ENCODE data around the gene SEH1L.
"Not testable (repeated sequence)": the region's sequence is repeated elsewhere in the genome, so short reads cannot be mapped to it uniquely, and the experiment has no call there.

Gene SEH1L

GRCh38 chr18:12943215-12943614 lies 4.6 kb upstream of the SEH1L start:
- no peak for DNase-seq (ENCODE audit: low read depth)

DNA sequence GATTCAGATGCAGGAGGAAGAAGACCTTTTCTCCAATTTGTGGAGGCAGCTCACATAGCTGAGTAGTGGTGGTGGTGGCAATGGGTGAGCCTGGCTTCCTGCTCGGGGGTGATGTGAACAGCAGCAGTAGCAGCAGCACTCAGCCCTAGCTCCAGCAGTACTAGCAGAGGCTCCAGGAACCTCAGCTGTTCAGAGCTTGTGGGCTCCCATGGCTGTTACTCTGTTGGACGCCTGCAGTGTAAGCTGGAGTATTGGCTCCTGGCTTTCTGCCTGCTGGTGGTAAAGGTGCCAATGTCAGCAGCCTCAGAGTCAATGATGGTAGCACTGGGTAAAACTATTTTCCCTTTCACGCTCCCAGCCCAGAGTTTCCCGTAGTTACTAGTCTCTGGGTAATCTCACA lies 3.1 kb upstream of the SEH1L start:
- no peak for DNase-seq (ENCODE audit: low read depth)

GRCh38 chr18:12946549-12947284 lies 1.1 kb upstream of the SEH1L start:
- DNase-seq (ENCODE audit: low read depth), result peak; percentile 84

DNA sequence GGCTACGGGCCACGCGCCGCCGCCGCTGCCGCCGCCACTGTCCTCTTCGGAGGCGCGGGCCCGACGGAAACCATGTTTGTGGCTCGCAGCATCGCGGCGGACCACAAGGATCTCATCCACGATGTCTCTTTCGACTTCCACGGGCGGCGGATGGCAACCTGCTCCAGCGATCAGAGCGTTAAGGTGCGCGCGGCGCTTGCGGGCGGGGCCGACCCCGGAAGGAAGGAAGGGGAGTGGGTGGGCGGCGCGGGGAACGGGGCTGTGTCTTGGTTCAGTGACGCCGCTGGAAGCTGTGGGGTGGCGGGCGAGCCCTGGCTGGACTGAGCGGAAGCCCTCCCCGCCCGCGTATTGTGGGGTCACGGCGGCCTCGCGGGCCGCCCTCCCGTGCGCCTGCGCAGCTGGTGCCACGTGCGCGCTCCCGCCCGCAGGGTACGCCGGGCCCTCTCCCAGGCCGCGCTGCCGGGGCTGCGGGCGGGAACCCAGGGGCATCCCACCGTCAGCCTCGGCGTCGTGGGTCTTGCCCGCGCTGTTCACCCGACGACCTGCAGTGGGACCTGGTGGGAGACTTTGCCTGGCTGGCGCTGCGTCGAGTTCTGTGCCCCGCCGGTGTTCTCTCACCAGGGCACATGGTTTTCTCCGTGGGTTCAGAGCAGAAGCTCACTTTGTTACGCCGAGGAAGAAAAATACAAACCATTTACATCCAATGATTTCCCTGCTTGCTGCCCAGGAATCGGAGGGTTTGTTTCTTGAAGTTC lies 416 bp downstream of the SEH1L start:
- DNase-seq (ENCODE audit: low read depth), result peak; percentile 93

- no peak for DNase-seq (ENCODE audit: low read depth)
Measured at GRCh38 chr18:12958478-12958877, 10.7 kb downstream of the SEH1L start.

- no peak for DNase-seq (ENCODE audit: low read depth)
Measured at GRCh38 chr18:12960395-12960794, 12.6 kb downstream of the SEH1L start.

DNA sequence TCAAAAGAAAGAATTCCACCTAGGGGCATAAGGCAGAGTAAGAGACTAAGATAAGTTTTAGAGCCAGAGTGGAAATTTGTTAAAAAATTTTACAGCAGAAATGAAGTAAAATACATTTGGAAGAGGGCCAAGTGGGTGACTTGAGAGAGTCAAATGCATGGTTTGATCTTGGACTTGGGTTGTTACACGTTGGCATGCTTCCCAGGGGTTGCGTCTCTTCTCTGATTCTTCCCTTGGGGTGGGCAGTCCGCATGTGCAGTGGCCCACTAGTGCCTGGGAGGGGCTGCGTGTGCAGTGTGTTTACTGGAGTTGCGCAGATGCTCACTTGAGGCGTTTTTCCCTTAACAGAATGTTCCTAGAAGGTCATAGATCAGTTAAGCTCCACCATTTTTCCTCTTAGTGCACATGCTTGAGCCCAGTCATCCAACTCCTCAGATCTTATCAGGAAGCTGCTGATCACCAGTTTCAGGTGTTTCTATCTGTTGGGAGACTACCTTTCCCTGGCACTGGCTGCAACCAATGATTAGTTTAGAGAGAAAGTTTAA lies 13.1 kb downstream of the SEH1L start:
- DNase-seq (ENCODE audit: low read depth), result no peak

- no peak for DNase-seq (ENCODE audit: low read depth)
Measured at GRCh38 chr18:12963069-12963468, 15.3 kb downstream of the SEH1L start.

DNA sequence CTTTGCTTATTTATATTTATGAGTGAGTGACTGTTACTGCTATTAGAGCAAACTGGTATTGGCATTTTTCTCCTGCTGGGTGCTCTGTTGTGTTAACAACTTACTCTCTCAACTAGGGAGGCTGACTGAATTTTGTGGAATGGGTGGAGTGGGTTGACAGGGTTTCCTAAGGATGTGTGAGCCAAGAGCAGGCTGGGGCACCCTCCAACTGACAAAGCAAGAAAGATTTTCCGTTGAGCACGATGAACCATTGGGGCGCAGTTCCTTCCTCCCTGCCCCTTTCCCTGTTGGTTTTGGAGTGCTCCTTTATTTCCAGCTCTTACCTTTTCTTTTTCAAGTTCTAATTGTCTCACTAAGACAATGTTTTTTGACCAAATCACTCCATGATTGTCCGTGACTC lies 20.3 kb downstream of the SEH1L start:
- no peak for DNase-seq (ENCODE audit: low read depth)

DNA sequence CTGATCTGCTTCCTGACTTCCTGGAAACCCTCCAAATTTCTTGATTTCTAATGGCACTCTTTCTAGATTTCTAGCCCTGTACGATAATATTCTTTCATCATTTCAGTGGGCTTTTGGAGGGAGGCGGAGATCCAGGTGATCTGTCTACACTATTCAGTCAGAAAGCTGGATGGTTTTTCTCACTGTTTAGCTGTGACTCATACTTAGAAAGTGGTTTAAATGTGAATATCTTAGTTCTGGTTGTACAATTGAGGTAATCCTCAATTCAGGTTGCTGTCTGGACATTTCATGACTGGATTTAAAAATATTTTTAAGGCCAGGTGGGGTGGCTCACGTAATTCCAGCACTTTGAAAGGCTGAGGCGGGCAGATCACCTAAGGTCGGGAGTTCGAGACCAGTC lies 20.8 kb downstream of the SEH1L start:
- DNase-seq (ENCODE audit: low read depth), result no peak

GRCh38 chr18:12973562-12974213 lies 25.9 kb downstream of the SEH1L start:
- no peak for DNase-seq (ENCODE audit: low read depth)

DNA sequence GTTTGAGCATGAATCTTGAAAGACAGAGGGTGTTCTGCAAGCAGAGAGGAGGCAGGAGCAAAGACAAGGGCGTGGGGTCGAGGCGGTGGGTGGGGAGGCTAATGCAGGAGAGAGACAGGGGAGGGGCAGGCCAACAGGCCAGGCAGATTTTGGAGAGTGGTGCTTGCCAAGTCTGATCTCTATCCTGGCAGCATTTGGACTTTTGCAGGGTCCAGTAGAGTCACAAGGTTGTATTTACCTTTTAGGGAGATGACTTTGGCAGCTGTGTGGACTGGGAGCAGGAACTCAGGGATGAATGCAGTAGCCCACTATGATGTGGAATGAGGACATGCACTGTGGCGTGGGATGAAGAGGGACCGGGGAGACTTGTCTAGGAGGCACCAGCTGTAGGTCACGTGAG lies 27.7 kb downstream of the SEH1L start:
- DNase-seq (ENCODE audit: low read depth), result no peak

GRCh38 chr18:12976305-12976704 lies 28.5 kb downstream of the SEH1L start:
- DNase-seq (ENCODE audit: low read depth), result no peak

DNA sequence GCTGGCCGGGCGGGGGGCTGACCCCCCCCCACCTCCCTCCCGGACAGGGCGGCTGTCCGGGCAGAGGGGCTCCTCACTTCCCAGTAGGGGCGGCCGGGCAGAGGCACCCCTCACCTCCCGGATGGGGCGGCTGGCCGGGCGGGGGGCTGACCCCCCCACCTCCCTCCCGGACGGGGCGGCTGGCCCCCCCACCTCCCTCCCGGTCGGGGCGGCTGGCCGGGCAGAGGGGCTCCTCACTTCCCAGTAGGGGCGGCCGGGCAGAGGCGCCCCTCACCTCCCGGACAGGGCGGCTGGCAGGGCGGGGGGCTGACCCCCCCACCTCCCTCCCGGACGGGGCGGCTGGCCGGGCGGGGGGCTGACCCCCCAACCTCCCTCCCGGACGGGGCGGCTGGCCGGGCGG lies 32.3 kb downstream of the SEH1L start:
- not testable (repeated sequence) for DNase-seq (ENCODE audit: low read depth)

GRCh38 chr18:12989397-12990122 lies 41.7 kb downstream of the SEH1L start:
- no peak for DNase-seq (ENCODE audit: low read depth)

DNA sequence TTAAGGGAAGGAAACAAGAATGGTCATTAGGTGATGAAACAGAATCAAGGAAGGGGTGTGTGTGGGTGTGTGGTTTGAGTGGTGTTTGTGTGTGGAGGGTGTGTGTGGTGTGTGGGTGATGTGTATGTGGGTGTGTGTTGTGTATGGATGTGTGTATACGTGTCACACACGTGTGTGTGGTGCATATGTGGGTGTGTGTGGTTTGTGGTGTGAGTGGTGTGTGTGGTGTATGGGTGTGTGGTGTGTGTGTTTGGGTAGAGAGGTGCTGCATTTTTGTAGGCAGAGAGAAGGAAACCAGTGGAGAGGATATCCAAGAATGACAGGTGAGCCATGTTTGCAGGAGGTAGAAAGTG lies 42.3 kb downstream of the SEH1L start:
- DNase-seq (ENCODE audit: low read depth), result no peak

GRCh38 chr18:12990641-12990966 lies 42.8 kb downstream of the SEH1L start:
- no peak for DNase-seq (ENCODE audit: low read depth)

DNA sequence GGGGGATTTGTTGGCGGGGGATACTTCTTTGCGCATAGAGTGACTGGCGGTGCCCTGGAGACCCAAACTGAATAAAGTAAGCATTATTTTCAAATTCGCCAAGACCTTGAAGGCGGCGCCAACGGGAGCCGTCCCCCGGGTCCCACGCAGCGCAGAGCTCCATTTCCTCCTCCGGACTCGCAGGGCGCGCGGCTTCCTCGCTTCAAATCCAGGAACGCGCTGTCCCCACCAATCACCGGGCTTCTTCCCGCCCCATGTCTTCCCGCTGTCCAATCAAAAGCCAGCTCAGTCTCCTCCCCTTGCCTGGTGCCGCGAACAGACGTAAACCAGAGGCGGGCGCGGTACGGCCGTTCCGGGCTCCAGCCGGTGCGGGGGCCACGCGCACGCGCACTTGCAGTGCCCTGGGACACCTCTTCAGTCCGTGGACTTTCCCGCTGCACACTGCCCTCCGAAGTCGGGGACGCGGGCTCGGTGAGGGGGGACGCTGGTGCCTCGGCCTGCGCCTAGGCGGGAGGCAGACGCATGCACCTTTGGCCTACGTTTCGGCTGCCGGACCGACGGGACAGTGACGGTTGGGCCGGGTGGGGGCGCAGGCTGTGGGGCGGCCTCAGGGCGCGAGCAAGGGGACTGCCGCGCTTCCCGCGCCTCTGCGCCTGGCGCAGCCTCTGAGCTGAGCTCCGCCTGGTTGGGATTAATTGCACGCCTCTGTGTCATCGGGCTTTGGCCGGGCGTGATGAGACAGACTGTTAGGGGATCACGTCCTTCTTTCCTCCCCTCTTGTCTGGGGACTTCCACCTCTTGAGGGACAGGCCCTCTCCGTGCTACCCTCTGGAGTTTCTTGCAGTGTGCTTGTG lies 43.4 kb downstream of the SEH1L start, which contains the start of gene CEP192:
Gene CEP192 (plus strand): TSS at position 396 of the 854 bp plus-strand sequence. CDS start 8,063 bp downstream, outside the sequence.
- peak; percentile 97 for DNase-seq (ENCODE audit: low read depth)

DNA sequence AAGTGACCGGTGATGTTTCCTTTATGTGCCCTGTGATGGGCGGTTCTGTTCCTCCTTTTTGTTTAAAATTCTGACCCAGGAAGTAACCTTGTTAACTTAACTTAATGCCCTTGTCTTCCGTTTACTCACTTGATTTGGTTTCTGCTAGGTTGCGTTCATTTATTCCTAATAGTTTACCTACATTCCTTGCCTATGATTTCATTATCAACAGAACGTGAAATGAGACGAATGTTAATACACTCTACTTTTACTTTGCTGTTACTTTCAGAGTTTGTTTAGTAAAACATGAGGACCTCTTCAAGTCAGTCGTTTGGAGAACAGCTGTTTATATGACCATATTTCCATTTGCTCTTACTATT lies 44.0 kb downstream of the SEH1L start:
- DNase-seq (ENCODE audit: low read depth), result no peak

DNA sequence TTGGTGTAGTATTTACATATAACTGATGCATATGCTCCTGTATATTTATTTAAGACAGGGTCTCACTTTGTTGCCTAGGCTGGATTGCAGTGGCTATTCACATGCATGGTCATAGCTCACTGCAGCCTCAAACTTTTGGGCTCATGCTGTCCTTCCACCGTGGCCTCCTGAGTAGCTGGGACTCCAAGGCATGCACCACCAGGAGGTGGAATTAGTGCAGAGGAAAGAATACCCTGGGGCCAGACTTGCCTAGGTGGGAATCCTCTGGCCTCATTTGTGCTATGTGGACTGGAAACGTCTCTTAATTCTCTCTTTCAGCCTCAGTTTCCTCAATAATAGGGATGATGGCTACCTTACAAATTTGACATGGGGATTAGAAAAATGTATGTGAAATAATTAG lies 45.6 kb downstream of the SEH1L start:
- no peak for DNase-seq (ENCODE audit: low read depth)

- no peak for DNase-seq (ENCODE audit: low read depth)
Measured at GRCh38 chr18:12995424-12995823, 47.6 kb downstream of the SEH1L start.
